Esophagus squamous epithelium (tissue), 4 donors: ENCODE measurements around the gene PTPRN2.

Experiments
- POLR2A ChIP-seq, 4 donors: fragments of 450-650 bp; IDR thresholded peaks; one replicate each; pipeline ENCODE4 v1.6.1; 2017; ENCODE audit warnings: antibody characterized with exemption in 4 of 4, mild to moderate bottlenecking in 4 of 4, moderate library complexity in 3 of 4
- TF ChIP-seq, protein P1 (sequence below), 6 experiments: fragments of 450-650 bp in 4 of 6; fragments of 200-600 bp in 2 of 6; sonication (generic) in 2 of 6; IDR thresholded peaks; one replicate each; pipeline ENCODE4 v1.5.1; 2016 to 2019; ENCODE audit warnings: antibody characterized with exemption in 6 of 6, mild to moderate bottlenecking in 4 of 6, moderate library complexity in 4 of 6

DNA sequence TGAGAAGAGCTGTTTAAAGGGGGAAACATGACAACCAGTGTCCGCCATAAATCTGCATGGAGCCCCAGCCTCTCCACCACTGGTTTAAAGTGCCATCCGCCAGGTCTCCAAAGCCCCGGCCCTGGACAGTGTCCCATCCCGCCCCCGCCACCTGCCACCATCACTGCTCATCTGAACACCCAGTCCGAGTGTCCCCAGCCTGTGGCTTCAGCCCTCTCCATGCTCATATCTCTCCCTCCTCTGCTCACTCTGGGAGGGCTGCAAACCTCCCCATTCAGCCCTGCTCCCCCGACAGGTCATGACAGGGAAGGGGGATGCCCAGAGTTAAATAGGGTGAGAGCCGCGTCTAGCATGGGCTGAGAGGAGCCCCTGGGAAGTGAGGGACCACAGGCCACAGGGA, 984.6 kb downstream of the PTPRN2 start:
- TF ChIP-seq, protein P1, sequence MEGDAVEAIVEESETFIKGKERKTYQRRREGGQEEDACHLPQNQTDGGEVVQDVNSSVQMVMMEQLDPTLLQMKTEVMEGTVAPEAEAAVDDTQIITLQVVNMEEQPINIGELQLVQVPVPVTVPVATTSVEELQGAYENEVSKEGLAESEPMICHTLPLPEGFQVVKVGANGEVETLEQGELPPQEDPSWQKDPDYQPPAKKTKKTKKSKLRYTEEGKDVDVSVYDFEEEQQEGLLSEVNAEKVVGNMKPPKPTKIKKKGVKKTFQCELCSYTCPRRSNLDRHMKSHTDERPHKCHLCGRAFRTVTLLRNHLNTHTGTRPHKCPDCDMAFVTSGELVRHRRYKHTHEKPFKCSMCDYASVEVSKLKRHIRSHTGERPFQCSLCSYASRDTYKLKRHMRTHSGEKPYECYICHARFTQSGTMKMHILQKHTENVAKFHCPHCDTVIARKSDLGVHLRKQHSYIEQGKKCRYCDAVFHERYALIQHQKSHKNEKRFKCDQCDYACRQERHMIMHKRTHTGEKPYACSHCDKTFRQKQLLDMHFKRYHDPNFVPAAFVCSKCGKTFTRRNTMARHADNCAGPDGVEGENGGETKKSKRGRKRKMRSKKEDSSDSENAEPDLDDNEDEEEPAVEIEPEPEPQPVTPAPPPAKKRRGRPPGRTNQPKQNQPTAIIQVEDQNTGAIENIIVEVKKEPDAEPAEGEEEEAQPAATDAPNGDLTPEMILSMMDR (IDR thresholded peaks at IDR 0.05) = no peak
- TF ChIP-seq POLR2A (IDR thresholded peaks at IDR 0.05) = no peak
